VCaP (cell line): Measurements from ENCODE around the gene ANKRD1.

Experiments used
- H3K27ac ChIP-seq: fragments of 450-650 bp; 2 replicates; pipeline ENCODE4 v1.5.1; 2017
- CTCF ChIP-seq: fragments of 450-650 bp; conservative IDR thresholded peaks from 2 replicates; pipeline ENCODE4 v1.5.1; 2017; ENCODE audit warnings: mild to moderate bottlenecking, moderate library complexity

Gene ANKRD1

GRCh38 chr10:90923111-90923731, 2.3 kb upstream of the ANKRD1 start:
- no peak for TF ChIP-seq CTCF
- no peak overlapping the region for H3K27ac ChIP-seq

- H3K27ac ChIP-seq: no peak overlapping the region
- TF ChIP-seq CTCF: no peak
Measured at GRCh38 chr10:90921906-90922305, 1.0 kb upstream of the ANKRD1 start.

DNA sequence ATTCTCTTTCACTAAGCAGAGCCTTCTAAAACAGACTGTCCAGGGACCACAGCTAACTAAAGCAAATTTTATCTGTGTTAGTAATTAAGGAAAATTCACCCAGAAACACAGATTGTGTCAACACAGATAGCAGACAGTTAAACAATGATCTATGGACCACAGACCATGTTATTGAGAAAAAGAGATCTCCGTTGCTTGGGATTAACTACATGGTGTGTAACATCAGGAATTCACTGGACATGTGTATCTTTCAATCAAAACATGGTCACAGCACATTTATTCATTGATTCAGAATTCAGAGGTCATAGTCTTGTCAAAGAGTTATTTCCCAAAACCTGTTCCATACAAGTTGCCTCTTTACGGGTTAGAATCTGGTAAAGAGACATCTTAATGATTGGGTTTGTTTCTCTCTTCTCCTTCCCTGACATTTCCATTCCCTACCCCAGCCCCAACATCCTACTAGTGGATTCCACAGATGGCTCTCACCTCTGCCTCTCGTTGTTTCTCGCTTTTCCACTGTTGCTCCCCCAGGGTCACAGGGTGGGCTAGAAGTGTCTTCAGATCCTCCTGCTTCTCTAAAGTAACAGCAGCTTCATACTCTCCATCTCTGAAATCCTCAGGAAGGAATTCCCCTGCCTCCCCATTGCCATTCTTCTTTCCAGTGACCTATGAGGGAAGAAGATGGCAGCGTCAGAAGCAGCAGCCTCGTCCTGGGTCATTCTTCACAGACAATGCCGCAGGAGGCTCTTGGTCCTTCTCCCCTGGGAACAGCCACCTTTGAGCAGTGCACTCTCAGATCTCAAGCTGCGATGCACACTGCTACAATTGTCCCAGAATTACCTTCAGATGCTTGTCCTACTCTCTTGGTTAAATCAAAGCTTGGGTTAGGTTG, 958 bp downstream of the ANKRD1 start:
- H3K27ac ChIP-seq: no peak overlapping the region
- no peak for TF ChIP-seq CTCF

GRCh38 chr10:90917968-90918318, 2.9 kb downstream of the ANKRD1 start:
- no peak for TF ChIP-seq CTCF
- peak overlapping the region; percentile 54 for H3K27ac ChIP-seq

GRCh38 chr10:90917238-90917967, 3.5 kb downstream of the ANKRD1 start:
- TF ChIP-seq CTCF: no peak
- H3K27ac ChIP-seq: peak overlapping the region; percentile 54

DNA sequence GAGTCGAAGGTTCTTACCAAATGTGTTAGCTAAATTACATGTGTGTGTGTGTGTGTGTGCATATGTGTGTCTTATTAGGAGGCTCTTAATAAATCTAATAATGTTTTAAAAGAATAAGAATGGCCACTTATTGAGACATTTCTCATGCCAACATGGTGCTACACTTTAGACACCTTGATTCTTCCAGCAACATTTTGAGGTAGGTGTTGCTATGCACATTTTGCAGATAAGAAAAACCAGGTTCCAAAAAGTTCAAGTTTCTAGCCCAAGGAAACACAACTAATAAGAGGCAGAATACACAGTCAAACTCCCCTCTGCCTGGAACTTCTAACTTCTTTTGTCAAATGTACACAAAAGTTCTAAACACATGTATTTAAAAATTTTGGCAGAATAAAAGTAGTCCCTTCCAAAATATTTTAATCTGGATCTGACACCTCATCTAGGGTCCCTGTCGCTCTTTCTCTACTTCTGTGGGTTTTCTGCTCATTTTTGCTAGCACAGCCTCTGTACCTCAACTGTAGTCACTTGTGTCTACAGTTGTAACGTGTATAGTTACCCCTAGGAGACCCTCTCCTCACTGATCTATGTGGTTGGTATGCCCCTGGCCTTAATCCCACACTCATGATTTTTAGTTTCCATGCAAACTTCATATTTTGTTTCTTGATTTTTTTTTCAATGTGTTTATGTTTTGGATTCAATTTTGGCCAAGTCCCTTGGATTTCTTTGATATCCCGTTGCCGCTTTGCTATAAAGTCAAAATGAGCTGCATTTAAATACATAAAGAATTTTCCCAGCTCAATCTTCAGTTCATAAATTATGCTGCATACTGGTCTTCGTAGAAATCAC, 4.3 kb downstream of the ANKRD1 start:
- TF ChIP-seq CTCF: no peak
- peak overlapping the region; percentile 54; the same call in 1 of the 2 replicates for H3K27ac ChIP-seq

DNA sequence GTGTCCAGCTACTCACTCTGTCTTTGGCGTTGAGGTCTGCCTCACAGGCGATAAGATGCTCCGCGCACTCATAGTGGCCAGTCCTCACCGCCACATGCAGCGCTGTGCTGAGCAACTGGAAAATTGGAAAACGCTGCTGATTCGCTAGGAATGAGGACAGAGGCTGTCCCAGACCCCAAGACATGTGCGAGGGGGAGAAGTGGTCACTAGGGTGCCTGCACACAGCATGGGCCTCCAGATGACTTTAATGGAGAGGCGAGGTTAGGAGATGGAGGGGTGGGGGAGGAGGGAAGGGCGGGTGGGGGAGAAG, 5.2 kb downstream of the ANKRD1 start:
- TF ChIP-seq CTCF: no peak
- H3K27ac ChIP-seq: no peak overlapping the region
